GM12878 (cell line): Measurements from ENCODE around the gene SLC19A2. TPM values are rescaled to one million over a fixed set of nuclear protein-coding genes. Genes with fewer than 3 reads are reported as not detected.

Source experiments
- ATAC-seq: fragments of 200-7000 bp; cut with Tn5 transposase; 3 replicates; pipeline ENCODE4 v1.9.1; 2020; ENCODE audit warnings: mild to moderate bottlenecking, moderate library complexity
- BruUV-seq: library from RNA; stranded (reverse); fragments of 400-500 nt; replicated peaks from 2 replicates; lab custom pipeline; 2021; lab: Mats Ljungman, UMichigan
- CTCF ChIA-PET: fragments of 300-600 bp; sonication (Branson Sonifier 250); formaldehyde crosslinking; extraction: SDS; loops from one replicate; lab custom pipeline; 2021; ENCODE audit warnings: inconsistent platforms; lab: Yijun Ruan, JAX
- POLR2A ChIA-PET: fragments of 350-600 bp; formaldehyde crosslinking; extraction: SDS; loops from one replicate; lab custom pipeline; 2021; ENCODE audit warnings: inconsistent platforms; lab: Charles Lee
- RAD21 ChIA-PET: fragments of 300-600 bp; sonication (Branson Sonifier 250); formaldehyde crosslinking; loops from one replicate; lab custom pipeline; 2023; ENCODE audit warnings: antibody characterized with exemption; ENCODE audit not compliant: unreplicated experiment; lab: Charles Lee
- SMC1A ChIA-PET: fragments of 300-600 bp; sonication (Branson Sonifier 250); formaldehyde crosslinking; loops from one replicate; lab custom pipeline; 2023; ENCODE audit not compliant: unreplicated experiment, uncharacterized antibody; lab: Charles Lee
- DNase-seq: peaks from one replicate; pipeline ENCODE4 v3.0.0-alpha.2; 2011; ENCODE audit warnings: low read depth, low spot score
- FAIRE-seq: peaks from 3 replicates; lab custom pipeline; 2011; peaks lifted over from hg19 to GRCh38; lab: Jason Lieb, UNC
- H2AFZ ChIP-seq: 2 replicates; pipeline ENCODE4 v1.6.0; 2011; ENCODE audit warnings: low read depth, low read length, control low read depth; ENCODE audit not compliant: control insufficient read depth
- H3K27ac ChIP-seq: 2 replicates; pipeline ENCODE4 v1.5.1; 2011; ENCODE audit warnings: control low read depth; ENCODE audit not compliant: control insufficient read depth, insufficient read depth
- H3K27me3 ChIP-seq, 2 experiments: replicated peaks in 1 of 2; 2 replicates each; pipeline versions ENCODE4 v1.6.0 to v1.6.1; 2011; ENCODE audit warnings: low read length in 1 of 2; ENCODE audit not compliant: control insufficient read depth in 2 of 2, insufficient read depth in 2 of 2
- H3K36me3 ChIP-seq, 2 experiments: 2 replicates each; pipeline ENCODE4 v1.5.1; 2011; ENCODE audit warnings: low read length in 1 of 2; ENCODE audit not compliant: control insufficient read depth in 2 of 2, insufficient read depth in 2 of 2
- H3K4me1 ChIP-seq: 2 replicates; pipeline ENCODE4 v1.6.1; 2011; ENCODE audit warnings: mild to moderate bottlenecking, low read length, moderate library complexity, mixed read lengths; ENCODE audit not compliant: control insufficient read depth, insufficient read depth
- H3K4me2 ChIP-seq: 2 replicates; pipeline ENCODE4 v1.6.0; 2011; ENCODE audit warnings: control low read depth; ENCODE audit not compliant: control insufficient read depth, insufficient read depth
- H3K4me3 ChIP-seq: fragments of 200-600 bp; sonication (generic); 2 replicates; pipeline ENCODE4 v1.5.1; 2016
- H3K79me2 ChIP-seq: 2 replicates; pipeline ENCODE4 v1.6.0; 2011; ENCODE audit warnings: low read length; ENCODE audit not compliant: control insufficient read depth, insufficient read depth
- H3K9ac ChIP-seq: 2 replicates; pipeline ENCODE4 v1.8.0; 2011; ENCODE audit warnings: low read length, control low read depth, mixed read lengths; ENCODE audit not compliant: control insufficient read depth, insufficient read depth
- H3K9me3 ChIP-seq: replicated peaks from 3 replicates; pipeline ENCODE4 v1.5.1; 2011; ENCODE audit warnings: mild to moderate bottlenecking, low read length; ENCODE audit not compliant: control insufficient read depth, insufficient read depth
- H4K20me1 ChIP-seq: 2 replicates; pipeline ENCODE4 v1.6.0; 2011; ENCODE audit not compliant: control insufficient read depth, insufficient read depth
- CUX1 ChIP-seq: IDR thresholded peaks from 2 replicates; pipeline ENCODE4 v1.6.1; 2012; ENCODE audit warnings: improper control_type of control experiment, low read depth, low read length; ENCODE audit not compliant: insufficient replicate concordance
- E2F8 ChIP-seq: fragments of 450-650 bp; IDR thresholded peaks from 2 replicates; pipeline ENCODE4 v1.6.1; 2018; ENCODE audit warnings: mild to moderate bottlenecking, low read depth, moderate library complexity; ENCODE audit not compliant: partially characterized antibody
- EED ChIP-seq: sonication (generic); IDR thresholded peaks from 2 replicates; pipeline ENCODE4 v1.6.1; 2016; ENCODE audit warnings: antibody characterized with exemption, low read depth
- IKZF1 ChIP-seq: fragments of 450-650 bp; conservative IDR thresholded peaks from 2 replicates; pipeline ENCODE4 v1.6.1; 2017; ENCODE audit warnings: antibody characterized with exemption, mild to moderate bottlenecking
- JUNB ChIP-seq: IDR thresholded peaks from 2 replicates; pipeline ENCODE4 v1.6.1; 2016; ENCODE audit warnings: antibody characterized with exemption, mild to moderate bottlenecking
- MXI1 ChIP-seq: fragments of 150-350 bp; IDR thresholded peaks from 2 replicates; pipeline ENCODE4 v1.6.1; 2011; ENCODE audit warnings: low read depth, mild to moderate bottlenecking, inconsistent platforms, low read length, improper control_type of control experiment
- PML ChIP-seq: IDR thresholded peaks from 2 replicates; pipeline ENCODE4 v1.6.1; 2012; ENCODE audit warnings: low read length, inconsistent platforms
- RUNX3 ChIP-seq: IDR thresholded peaks from 2 replicates; pipeline ENCODE4 v1.6.1; 2012; ENCODE audit warnings: low read length, inconsistent platforms
- SP1 ChIP-seq: IDR thresholded peaks from one replicate; pipeline ENCODE4 v1.6.1; 2011; ENCODE audit warnings: low read depth, low read length
- TAF1 ChIP-seq: IDR thresholded peaks from 2 replicates; pipeline ENCODE4 v1.6.1; 2011; ENCODE audit warnings: mild to moderate bottlenecking, low read depth, low read length, borderline replicate concordance
- WGBS: methylation state at CpG from one replicate; pipeline ENCODE4 v1.1.6; 2016; ENCODE audit warnings: low lambda C conversion rate; ENCODE audit not compliant: insufficient replicate concordance, insufficient coverage; ENCODE audit errors: missing lambda C conversion rate; 5-methylcytosine and 5-hydroxymethylcytosine counted together
- in situ Hi-C: fragments of 300-500 bp; cut with MboI; formaldehyde crosslinking; loops from 9 replicates; pipeline ENCODE4 v1.14.3; 2018; ENCODE audit warnings: mixed read lengths
- intact Hi-C: fragments of 100-400 bp; cut with micrococcal nuclease; formaldehyde crosslinking; loops from one replicate; pipeline ENCODE4 v1.14.2; 2022; ENCODE audit not compliant: unreplicated experiment
- polyA plus RNA-seq, 11 experiments: library from polyadenylated mRNA; depleted of rRNA in 4 of 11; unstranded in 6 of 11; stranded (reverse) in 5 of 11; fragments of >200 nt; fragmentation: Nextera tagmentation in 4 of 11; fragmentation: Illumina TruSeq in 1 of 11; extraction: Ambion mirVana in 4 of 11; extraction: Trizol in 1 of 11; gene quantifications; 1 replicate in 1 of 11; 2 replicates in 10 of 11; pipeline versions ENCODE4 v1.2.1 to v1.2.3, GENCODE V29; 2011 to 2016; ENCODE audit warnings: inconsistent platforms in 2 of 11, missing spikeins in 2 of 11, low read depth in 1 of 11
- total RNA-seq, 4 experiments: library from RNA; depleted of rRNA in 3 of 4; stranded (reverse); fragments of >200 nt in 3 of 4; fragmentation: Illumina TruSeq in 1 of 4; extraction: Trizol in 1 of 4; gene quantifications; 2 replicates each; pipeline versions ENCODE4 v1.2.1 to v1.2.3, GENCODE V29; 2013 to 2021

SLC19A2 gene
- total and polyA plus RNA-seq, 10 of the 15 experiments (the other 5 are each of a cell fraction or from before 2014, with no cell fraction given) = 1.2 to 7.8 (median 2.5) TPM

- no peaks in the 10 kb centered on the region for H3K9me3 ChIP-seq
- intact Hi-C loops (no loop called here), in situ Hi-C loops (no loop called here)
- H3K4me2 ChIP-seq = no peak overlapping the region
- H3K27me3 ChIP-seq = no peaks in the 10 kb centered on the region
- FAIRE-seq = no peak
- POLR2A ChIA-PET = no interaction called here
- BruUV-seq = no TSS peak
- no peak for ATAC-seq
- WGBS = 40% methylated on average over 4 of the region's 4 CpGs
- no peak for DNase-seq
- SMC1A ChIA-PET = no interaction called here
- TF ChIP-seq SP1 (no peak), PML (no peak), TAF1 (no peak), MXI1 (no peak)
- no peaks in the 10 kb centered on the region for H4K20me1 ChIP-seq
- H3K4me3 ChIP-seq = no peak overlapping the region
- no peaks in the 10 kb centered on the region for H3K4me1 ChIP-seq
- no peak overlapping the region for H2AFZ ChIP-seq
- no peak overlapping the region for H3K9ac ChIP-seq
- RAD21 ChIA-PET = no interaction called here
- no peaks in the 10 kb centered on the region for H3K36me3 ChIP-seq
- H3K27ac ChIP-seq = no peak overlapping the region
- CTCF ChIA-PET = interaction anchor here (1.2 to 1.5 kb wide), 2 partner anchors 18 to 36 kb away, joined by 3 read pairs; no protein-coding TSS in a partner anchor
- H3K79me2 ChIP-seq = no peaks in the 10 kb centered on the region
Measured at GRCh38 chr1:169510060-169510459, 24.3 kb upstream of the SLC19A2 start.

GRCh38 chr1:169509354-169509753 lies 23.6 kb upstream of the SLC19A2 start:
- in situ Hi-C loops (no loop called here), intact Hi-C loops (no loop called here)
- no peaks in the 10 kb centered on the region for H3K79me2 ChIP-seq
- no TSS peak for BruUV-seq
- no peak overlapping the region for H3K4me2 ChIP-seq
- H4K20me1 ChIP-seq = no peaks in the 10 kb centered on the region
- ChIA-PET CTCF (interaction anchor here (0.6 to 2.2 kb wide), 4 partner anchors 9 to 73 kb away, joined by 3 to 6 read pairs (median 4); no protein-coding TSS in a partner anchor), SMC1A (interaction anchor here (1.3 kb wide), 1 partner anchor 14 kb away, joined by 3 read pairs; no protein-coding TSS in a partner anchor), RAD21 (no interaction called here), POLR2A (no interaction called here)
- 91% methylated on average over 1 of the region's 1 CpG for WGBS
- H3K9me3 ChIP-seq = no peaks in the 10 kb centered on the region
- ATAC-seq = peak; percentile 41; the same call in 1 of the 3 replicates
- H3K27ac ChIP-seq = no peak overlapping the region
- H3K9ac ChIP-seq = no peak overlapping the region
- H3K4me1 ChIP-seq = no peaks in the 10 kb centered on the region
- no peak overlapping the region for H2AFZ ChIP-seq
- no peaks in the 10 kb centered on the region for H3K36me3 ChIP-seq
- no peak for DNase-seq
- H3K27me3 ChIP-seq = no peaks in the 10 kb centered on the region
- FAIRE-seq = no peak
- H3K4me3 ChIP-seq = no peak overlapping the region
- TF ChIP-seq JUNB (no peak), IKZF1 (no peak), E2F8 (no peak), RUNX3 (no peak), EED (no peak), CUX1 (no peak)
